K562 (cell line): Measurements from ENCODE around the gene RNF212B. TPM values are rescaled to one million over a fixed set of nuclear protein-coding genes. Genes with fewer than 3 reads are reported as not detected.

Experiments used
- ADNP ChIP-seq: fragments of 200-800 bp; sonication (Bioruptor generic); IDR thresholded peaks from 2 replicates; pipeline ENCODE4 v1.6.1; 2016; ENCODE audit warnings: missing genetic modification characterization, missing compliant biosample characterization
- BCL6 ChIP-seq: fragments of 250-450 bp; sonication (Bioruptor Pico); IDR thresholded peaks from 2 replicates; pipeline ENCODE4 v1.4.0; 2020
- BMI1 ChIP-seq: fragments of 150-350 bp; IDR thresholded peaks from 2 replicates; pipeline ENCODE4 v1.6.1; 2014; ENCODE audit warnings: low read length
- HDAC3 ChIP-seq: fragments of 450-650 bp; IDR thresholded peaks from 2 replicates; pipeline ENCODE4 v1.6.1; 2018; ENCODE audit warnings: borderline replicate concordance, mild to moderate bottlenecking, moderate library complexity; ENCODE audit not compliant: partially characterized antibody
- MED1 ChIP-seq: sonication (generic); formaldehyde crosslinking; IDR thresholded peaks from 2 replicates; pipeline ENCODE4 v1.8.1; 2023; ENCODE audit warnings: missing genetic modification reagents, borderline replicate concordance
- MXD1 ChIP-seq: fragments of 250-450 bp; sonication (Bioruptor Pico); IDR thresholded peaks from 2 replicates; pipeline ENCODE4 v1.8.0; 2021; ENCODE audit warnings: borderline replicate concordance, mild to moderate bottlenecking, moderate library complexity; ENCODE audit not compliant: poor library complexity, severe bottlenecking
- NEUROD1 ChIP-seq: fragments of 150-350 bp; IDR thresholded peaks from 2 replicates; pipeline ENCODE4 v1.6.1; 2014; ENCODE audit warnings: borderline replicate concordance, low read length, low read depth; ENCODE audit not compliant: partially characterized antibody
- NR0B1 ChIP-seq: fragments of 450-650 bp; IDR thresholded peaks from one replicate; pipeline ENCODE4 v1.6.1; 2018; ENCODE audit warnings: mild to moderate bottlenecking, moderate library complexity; ENCODE audit not compliant: partially characterized antibody
- TSC22D4 ChIP-seq: fragments of 450-650 bp; IDR thresholded peaks from 2 replicates; pipeline ENCODE4 v1.6.1; 2016; ENCODE audit warnings: missing genetic modification characterization, missing biosample characterization, control low read depth
- XRCC3 ChIP-seq: fragments of 450-650 bp; IDR thresholded peaks from 2 replicates; pipeline ENCODE4 v1.6.1; 2017; ENCODE audit warnings: mild to moderate bottlenecking, moderate library complexity
- ZBTB40 ChIP-seq, 2 experiments: fragments of 450-650 bp in 1 of 2; sonication (generic) in 1 of 2; formaldehyde crosslinking in 1 of 2; IDR thresholded peaks; 2 replicates each; pipeline versions ENCODE4 v1.7.1 to v1.9.0; 2016 to 2022; ENCODE audit warnings: inconsistent platforms in 1 of 2, mild to moderate bottlenecking in 1 of 2, missing genetic modification reagents in 1 of 2
- ZMIZ1 ChIP-seq, 2 experiments: fragments of 150-350 bp in 1 of 2; IDR thresholded peaks; 2 replicates each; pipeline ENCODE4 v1.6.1; 2012 to 2016; ENCODE audit warnings: low read depth in 2 of 2, low read length in 2 of 2, mild to moderate bottlenecking in 1 of 2, moderate library complexity in 1 of 2
- polyA plus RNA-seq, 8 experiments: library from polyadenylated mRNA; depleted of rRNA in 4 of 8; stranded (reverse) in 5 of 8; unstranded in 3 of 8; fragments of >200 nt; fragmentation: Nextera tagmentation in 2 of 8; fragmentation: Illumina TruSeq in 1 of 8; extraction: Ambion mirVana in 2 of 8; extraction: Trizol in 1 of 8; gene quantifications; 2 replicates each; pipeline versions ENCODE4 v1.2.1 to v1.2.3, GENCODE V29; 2011 to 2014; ENCODE audit warnings: inconsistent platforms in 1 of 8, missing spikeins in 1 of 8
- total RNA-seq, 7 experiments: library from RNA; depleted of rRNA in 6 of 7; stranded (reverse); fragments of >200 nt in 6 of 7; fragmentation: Illumina TruSeq in 2 of 7; extraction: Trizol in 2 of 7; gene quantifications; 2 replicates each; pipeline versions ENCODE4 v1.2.1 to v1.2.3, GENCODE V29; 2011 to 2021; ENCODE audit warnings: low replicate concordance in 1 of 7

The RNF212B gene
- total and polyA plus RNA-seq, 9 of the 15 experiments (the other 6 are each of a cell fraction or from before 2014, with no cell fraction given), result 0.15 to 0.43 (median 0.27) TPM; not detected in 3

GRCh38 chr14:23301288-23301968 is 63.7 kb downstream of the RNF212B start (continued):
- TF ChIP-seq ZBTB40 (IDR thresholded peaks at IDR 0.05) (no peak), ZBTB40 (CRISPR knock-in tag; IDR thresholded peaks at IDR 0.05) (no peak), HDAC3 (no peak), BMI1 (no peak), BCL6 (CRISPR knock-in tag) (no peak), XRCC3 (no peak), TSC22D4 (tag) (no peak), NEUROD1 (peak; percentile 70), NR0B1 (no peak), ZMIZ1 (IDR thresholded peaks at IDR 0.05; ENCODE audit: low read depth in 2 of 2, low read length in 2 of 2) (peak in 1 of 2 experiments; percentile 60; a peak in 2 of 4 replicates), ADNP (tag) (no peak), MXD1 (no peak), MED1 (no peak)
